Stimulated activated CD8-positive, alpha-beta memory T cell treated with anti-CD3 and anti-CD28 coated beads, Interleukin-4, amount 100 ng/mL, for 4 hours (primary cell): ENCODE measurements around the gene ANTXR1.

Experiments used
- DNase-seq, 2 donors: peaks; one replicate each; pipeline ENCODE4 v3.0.0-alpha.2; 2020; ENCODE audit warnings: low read depth in 2 of 2, low spot score in 1 of 2

Gene ANTXR1

DNA sequence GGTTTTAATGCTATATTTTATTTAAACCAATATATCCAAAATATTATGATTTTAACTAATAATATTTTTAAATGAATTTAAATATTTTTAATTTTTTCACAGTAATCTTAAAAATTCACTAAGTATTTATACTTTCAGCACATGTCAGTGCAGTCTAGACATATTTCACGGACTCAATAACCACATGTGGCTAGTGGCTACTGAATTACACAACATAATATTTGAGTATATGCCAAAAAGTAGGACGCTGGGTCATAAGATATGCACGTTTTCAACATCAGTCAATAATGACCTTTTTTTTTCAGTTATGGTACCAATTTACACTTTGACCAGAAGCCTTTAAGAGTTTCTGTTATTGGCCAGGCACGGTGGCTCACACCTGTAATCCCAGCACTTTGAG lies 256.4 kb downstream of the ANTXR1 start:
- no peak for DNase-seq

DNA sequence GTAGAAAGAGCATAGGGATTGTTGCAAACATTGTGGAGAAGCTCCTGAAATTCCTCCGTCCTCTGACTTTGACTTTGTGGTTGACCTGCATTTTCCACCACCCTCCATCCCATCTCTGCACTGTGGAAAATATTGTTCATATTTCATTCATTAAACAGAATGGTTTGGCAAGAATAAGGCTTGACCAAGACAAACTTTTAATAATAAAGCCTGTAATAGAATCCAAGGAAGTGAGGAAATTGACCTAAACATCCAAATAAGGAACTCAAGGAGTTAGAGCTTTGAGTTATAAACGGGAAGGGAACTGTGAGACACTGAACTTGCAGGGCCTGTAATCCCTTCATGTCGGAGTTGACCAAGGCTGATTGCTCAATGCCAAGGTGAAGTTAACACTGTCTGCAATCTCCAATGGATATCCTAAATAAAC lies 258.9 kb downstream of the ANTXR1 start:
- no peak for DNase-seq

DNA sequence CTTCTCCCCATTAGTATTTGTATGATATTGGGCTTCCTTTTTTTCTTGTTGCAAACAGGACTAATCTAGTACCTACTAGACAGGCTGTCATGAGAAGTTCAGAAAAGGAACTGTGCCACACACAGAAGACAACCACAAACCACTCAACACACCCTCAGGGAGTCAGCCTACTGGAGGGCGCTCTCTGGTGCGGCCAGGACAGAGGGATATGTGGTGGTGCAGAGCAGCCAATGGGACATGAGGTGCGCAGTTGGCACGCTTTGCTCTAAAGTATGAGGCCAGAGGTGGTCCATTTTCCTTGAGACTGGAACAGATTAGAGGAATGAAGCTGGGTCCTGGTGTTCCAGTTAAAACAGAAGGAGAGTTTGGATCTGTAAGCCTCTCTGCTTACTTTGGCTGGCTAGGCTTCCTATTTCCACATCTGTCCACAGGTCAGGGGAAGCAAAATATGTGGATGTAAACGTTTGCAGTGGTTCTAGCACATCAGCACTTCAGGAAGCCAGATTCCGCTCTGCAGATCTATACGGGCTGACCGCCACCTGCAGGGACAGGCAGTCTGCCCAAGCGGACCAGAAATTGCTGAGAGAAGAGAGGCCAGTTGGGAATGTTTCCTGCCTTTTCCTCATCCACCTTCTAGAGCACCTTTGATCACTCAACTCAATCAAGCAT lies 260.0 kb downstream of the ANTXR1 start:
- DNase-seq: no peak

DNA sequence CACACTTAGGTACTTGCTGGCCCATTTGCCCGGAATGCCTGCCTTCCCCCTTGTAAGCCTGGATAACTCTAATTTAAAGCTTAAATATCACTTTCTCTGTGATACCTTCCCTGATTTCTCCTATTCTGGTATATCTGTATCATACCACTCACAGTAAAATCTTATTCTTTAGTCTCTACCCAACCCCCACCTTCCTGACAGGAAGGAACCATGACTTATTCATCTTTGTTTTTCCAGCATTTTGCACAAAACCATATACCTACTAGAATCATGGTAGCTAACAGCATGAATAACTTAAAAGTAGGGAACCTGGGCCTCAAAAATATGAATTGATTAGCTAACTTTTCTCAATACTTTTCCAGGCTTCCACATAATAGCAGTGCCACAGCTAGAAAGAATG lies 262.5 kb downstream of the ANTXR1 start:
- DNase-seq: no peak

DNA sequence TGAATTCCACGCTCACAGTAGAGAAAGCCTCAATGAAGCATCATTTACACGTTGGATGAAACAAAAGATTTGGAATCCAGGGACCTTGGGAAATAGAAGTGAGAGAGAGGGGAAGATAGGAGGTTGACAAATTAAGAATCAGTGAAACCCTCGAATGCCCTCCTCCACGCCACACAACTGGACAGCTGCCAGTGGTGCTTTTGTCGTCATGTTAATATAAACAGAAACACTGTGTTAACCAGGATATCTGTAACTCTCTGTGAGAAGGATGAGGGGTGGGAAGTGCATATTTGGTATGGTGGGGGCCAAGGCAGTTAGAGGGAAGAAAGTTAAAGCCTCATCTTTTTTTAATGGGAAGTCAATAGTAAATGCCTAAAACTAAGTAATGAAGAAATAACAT lies 265.4 kb downstream of the ANTXR1 start:
- DNase-seq: no peak

DNA sequence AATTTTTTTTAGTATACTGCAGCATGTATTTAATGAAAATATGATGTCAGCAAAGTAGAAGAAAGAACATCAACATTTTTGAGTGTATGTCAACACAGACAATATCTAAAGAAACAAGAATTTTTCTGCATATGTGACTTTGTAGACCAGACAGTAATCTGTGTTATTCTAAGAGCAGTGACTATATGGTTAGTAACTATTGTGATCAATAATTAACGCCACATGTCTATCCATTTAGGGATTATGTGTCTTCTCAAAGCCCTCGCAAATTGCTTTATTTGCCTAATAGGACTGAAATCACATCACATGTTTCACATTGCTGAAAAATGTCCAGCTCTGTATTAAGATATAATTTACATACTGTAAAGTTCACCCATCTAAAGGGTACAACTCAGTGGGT lies 266.2 kb downstream of the ANTXR1 start:
- DNase-seq: no peak

DNA sequence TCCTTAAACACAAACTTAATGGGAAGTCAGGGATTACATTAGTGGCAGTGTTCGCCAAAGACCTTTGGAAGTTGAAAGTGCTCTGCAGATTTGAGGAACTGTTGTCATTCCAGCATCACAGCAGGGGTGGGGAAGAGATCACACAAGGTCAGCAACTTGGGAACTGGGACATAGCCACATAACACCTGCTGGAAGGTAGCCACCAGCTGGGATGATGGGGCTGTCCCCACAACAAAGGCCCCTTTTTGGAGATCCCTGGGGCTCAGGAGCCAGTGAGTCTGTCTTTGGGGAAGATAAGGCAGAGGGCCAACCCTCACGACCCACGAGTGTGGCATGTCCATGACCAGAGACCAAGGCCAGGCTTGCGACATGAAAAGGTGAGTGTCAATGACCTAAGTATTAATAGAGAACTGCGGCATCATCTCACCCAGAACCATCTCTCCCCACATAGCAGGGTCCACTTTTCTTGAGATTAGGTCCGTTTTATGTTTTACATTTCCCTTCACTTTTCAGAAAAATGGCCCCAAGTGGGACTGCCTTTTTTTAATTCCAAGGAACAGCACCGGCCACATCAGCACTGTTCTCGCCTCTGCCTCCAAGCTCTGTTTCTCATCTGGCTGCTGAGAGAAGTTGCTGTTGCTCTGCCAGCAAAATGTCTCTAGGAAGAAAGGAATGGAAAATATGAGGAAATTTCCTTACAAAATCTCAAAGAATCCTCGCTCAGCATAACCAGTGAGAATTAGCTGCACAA lies 267.1 kb downstream of the ANTXR1 start:
- no peak for DNase-seq

DNA sequence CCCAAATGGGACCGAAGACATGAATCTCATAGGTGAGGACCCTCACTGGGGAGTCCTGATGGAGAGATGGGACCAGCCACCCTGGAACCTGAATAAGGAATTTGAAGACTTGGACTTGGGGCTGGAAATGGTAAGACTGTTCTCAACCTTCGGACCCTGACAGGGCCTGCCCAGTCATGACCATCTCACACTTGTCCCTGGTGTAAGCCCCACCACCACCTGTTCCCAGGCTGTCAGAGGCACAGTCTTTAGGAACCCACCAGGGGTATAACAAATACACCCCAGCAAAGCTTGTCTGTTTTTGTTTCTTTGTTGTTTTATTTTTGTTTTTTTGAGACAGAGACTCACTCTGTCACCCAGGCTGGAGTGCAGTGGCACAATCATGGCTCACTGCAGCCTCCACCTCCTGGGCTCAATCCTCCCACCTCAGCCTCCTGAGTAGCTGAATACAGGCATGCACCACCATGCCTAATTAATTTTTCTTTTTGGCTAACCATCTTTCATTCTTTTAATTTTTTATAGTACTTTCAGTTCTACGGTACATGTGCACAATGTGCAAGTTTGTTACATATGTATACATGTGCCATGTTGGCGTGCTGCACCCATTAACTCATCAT lies 267.9 kb downstream of the ANTXR1 start:
- DNase-seq: no peak

DNA sequence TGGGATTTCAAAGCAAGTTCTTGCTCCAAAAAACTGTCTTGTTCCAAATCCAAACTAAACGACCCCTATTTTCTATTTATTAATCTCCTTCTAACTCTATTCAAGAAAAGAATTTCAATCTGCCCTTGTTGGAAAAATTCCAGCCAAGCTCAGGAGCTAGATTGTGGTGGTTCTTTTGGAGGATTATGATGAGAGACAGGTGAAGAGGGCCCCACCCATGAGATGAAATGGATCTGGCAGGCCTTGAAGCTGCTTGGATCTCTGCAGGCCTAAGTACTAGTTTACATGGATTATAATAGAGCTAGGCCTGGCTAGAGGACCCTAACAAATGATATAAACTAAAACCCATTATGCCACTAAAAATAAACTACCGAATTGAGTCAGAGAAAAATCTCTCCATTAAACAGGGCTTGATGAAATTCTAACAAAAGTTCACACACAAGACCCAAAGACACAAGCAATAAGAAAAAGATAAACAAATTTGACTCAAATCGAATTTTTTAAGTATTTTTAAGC lies 272.5 kb downstream of the ANTXR1 start:
- DNase-seq: no peak

DNA sequence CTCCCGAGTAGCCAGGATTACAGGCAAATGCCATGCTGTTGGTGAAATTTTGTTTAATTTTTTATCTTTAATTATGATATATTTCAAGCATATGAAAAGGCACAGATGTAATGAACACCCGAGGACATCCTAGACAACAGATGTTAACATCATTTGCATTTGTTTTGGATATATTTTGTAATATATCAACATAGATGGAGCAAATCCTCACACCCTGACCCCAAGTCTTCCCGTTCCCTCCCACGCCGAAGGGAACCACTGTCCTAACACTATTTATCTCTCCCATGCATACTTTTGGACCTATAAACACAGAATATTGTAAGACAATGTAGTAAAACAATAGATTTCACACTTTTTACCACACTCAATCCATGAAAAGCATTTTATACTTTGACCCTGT lies 274.6 kb downstream of the ANTXR1 start:
- no peak for DNase-seq

DNA sequence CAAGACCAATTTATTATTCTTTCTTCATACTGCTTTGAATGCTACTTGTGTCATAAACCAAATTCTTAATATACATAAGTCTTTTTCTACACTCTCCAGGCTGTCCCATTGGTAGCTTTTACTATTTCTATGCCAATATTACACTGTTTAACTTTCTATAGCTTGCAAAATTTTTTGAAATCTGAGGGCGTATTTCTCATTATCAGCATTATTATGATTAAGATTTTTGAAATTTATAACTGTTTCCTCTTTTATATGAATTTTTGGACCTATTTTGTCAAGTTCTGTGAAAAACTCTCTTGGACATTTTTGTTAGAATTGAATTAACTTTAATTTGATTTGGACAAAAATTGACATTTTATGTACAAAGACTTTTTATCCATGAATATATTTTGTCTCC lies 275.4 kb downstream of the ANTXR1 start:
- DNase-seq: no peak

DNA sequence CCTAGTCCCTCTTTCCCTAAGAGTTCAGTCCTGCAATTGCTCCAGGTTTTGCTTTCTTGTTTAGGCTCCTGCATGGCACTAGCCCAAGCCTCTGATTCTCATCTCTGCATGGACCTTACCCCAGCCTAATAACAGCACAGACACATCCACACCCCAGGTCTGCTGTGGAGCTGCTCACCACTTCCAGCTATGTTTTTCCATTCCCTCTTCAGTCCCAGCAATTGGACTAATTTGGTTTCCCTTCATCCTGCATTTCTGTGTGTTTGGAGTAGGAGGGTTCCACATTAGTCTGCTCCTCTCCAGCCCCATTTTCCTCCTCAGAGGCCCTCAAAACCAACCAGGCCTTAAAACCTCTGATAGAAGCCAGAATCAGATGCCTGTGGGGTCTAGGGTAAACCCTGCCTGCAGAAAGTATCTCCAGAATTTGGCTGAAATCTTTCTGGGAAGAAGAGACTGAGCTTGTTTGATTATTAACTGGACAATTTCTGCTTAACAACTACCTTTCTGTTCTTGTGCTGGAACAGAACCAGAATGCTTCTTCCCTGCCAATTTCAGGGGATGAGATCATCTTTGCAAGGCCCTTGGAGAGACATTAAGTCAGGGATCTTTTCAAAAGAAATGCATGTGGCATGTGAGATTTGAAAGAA lies 278.1 kb downstream of the ANTXR1 start:
- DNase-seq: no peak

DNA sequence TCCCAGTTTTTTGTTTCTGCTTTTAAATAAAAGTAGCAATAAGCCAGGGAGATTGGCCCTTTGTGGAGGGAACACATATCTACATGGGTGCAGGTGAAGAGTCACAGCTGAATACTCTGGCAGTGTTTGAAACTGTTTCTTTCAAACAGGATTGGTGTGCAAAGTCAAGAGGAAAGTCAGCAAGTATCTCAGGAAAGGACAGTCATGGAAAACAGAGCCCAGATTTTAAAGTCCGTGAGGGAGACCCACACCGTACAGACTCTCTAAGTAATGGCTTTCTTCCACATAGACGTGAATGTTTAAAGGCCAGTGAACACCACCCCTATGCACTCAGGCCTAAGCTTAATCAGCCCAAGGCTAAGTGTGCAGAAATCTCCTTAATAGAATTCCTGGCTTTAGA lies 278.7 kb downstream of the ANTXR1 start:
- no peak for DNase-seq

DNA sequence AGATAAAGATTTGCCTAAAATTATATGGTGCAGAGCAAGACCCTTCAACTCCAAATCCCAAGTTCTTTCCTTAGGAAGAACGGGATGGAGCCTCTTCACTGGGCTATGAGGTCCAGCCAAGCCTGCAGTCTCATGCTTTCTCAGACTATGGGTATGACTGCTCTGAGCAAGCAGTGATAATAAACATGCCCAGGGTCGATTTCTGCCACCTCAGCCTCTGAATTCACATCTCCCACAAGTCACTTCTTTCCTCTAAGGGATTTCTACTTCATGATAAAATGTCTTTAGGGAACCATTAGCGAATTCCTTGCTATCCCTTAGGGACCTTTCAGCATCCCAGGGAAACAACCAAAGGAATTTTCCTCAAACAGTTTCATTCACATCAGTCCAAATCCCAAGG lies 279.3 kb downstream of the ANTXR1 start:
- no peak for DNase-seq

DNA sequence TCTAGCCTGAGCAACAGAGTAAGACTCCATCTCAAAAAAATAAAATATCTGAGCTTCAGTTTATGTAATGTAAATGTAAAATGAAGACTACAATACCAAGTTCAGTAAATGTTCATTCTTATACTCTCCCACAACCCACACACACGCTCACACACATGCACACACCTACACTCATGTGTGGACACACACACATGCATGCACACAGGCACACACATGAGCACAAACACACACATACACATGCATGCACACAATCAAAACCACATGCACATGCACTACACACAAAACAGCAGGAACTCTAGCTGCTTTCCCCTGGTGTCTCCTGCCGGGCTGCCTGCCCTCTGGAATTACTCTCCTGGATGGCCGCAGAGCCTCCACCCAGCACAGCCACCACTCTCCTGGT lies 283.4 kb downstream of the ANTXR1 start:
- DNase-seq: no peak

DNA sequence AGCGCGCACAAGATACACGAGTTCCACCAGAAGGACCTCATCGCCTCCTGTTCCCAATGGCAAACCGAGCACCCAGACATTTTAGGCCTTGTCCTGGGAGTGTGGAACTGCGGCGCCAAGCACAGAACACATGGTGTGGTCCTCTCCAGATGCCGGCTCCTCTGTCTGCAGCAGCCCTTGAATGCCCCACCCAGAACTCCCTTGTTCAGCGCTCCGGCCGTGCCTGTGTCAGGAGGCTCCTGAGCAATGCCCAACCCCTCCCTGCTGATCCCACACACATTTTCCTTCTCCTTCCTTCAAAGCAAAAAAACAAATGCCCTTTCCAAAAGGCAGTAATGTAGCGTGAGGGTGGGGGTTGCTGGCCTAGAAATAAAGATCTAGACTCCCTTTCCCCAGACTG lies 284.2 kb downstream of the ANTXR1 start:
- no peak for DNase-seq

DNA sequence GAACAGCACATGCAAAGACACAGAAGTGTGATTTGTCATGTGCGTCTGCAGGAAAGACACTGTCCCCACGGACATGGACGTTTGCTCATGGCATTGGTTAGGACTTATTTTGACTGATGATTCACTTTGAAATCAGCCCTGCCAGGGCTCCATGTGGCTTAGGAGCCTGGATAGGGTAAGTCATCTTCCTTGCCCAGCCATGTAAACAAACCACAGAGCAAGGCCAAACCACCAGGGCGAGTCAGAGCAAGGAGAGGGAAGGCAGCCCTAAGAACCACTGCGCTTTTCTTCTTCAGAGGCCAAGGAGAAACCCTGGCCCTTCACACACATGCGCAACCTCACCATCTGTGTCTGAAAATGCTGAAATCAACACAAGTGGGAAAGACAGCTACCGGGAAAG lies 285.3 kb downstream of the ANTXR1 start:
- DNase-seq: no peak

DNA sequence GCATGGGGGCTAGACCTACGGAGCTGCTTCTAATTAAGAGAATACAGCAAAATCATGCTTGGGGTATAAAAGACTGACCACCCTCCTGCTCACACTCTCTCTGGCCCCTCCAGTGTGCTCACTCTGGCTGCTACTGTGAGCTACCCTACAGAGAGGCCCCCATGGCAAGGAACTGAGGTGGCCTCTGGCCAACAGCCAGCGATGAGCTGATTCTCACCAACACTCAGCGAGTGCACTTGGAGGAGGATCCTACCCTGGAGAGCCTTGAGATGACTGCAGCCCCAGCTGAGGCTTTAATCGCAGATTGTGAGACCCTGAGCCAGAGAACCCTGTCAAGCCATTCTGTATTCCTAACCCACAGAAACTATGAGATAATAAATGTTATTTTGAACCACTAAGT lies 285.9 kb downstream of the ANTXR1 start:
- DNase-seq: no peak
